Inflammatory macrophage treated with lipopolysaccharide for 1 hour (primary cell): ENCODE data around the gene RYR3.

ENCODE experiments used
- DNase-seq, 2 donors: peaks; one replicate each; pipeline ENCODE4 v3.0.0-alpha.2; 2020 to 2022

RYR3 gene

GRCh38 chr15:33846862-33847261 is 536.1 kb downstream of the RYR3 start:
- DNase-seq: no peak

GRCh38 chr15:33848011-33848410 is 537.2 kb downstream of the RYR3 start:
- no peak for DNase-seq

- DNase-seq: no peak
These were observed 540.3 kb downstream of the RYR3 start for GRCh38 chr15:33851079-33851478.

GRCh38 chr15:33852094-33852493 is 541.3 kb downstream of the RYR3 start:
- no peak for DNase-seq

- DNase-seq: no peak
These were observed 541.8 kb downstream of the RYR3 start for GRCh38 chr15:33852570-33852969.

GRCh38 chr15:33857726-33858125 is 547.0 kb downstream of the RYR3 start:
- DNase-seq: no peak

- DNase-seq: no peak
These were observed 548.1 kb downstream of the RYR3 start for GRCh38 chr15:33858836-33859235.

- DNase-seq: no peak
These were observed 549.3 kb downstream of the RYR3 start for GRCh38 chr15:33859992-33860545.

- DNase-seq: no peak
These were observed 550.0 kb downstream of the RYR3 start for GRCh38 chr15:33860754-33861153.

- DNase-seq: no peak
These were observed 553.8 kb downstream of the RYR3 start for GRCh38 chr15:33864360-33865075.

- no peak for DNase-seq
These were observed 554.6 kb downstream of the RYR3 start for GRCh38 chr15:33865416-33865815.

- no peak for DNase-seq
These were observed 555.5 kb downstream of the RYR3 start for GRCh38 chr15:33866101-33866737.

- no peak for DNase-seq
These were observed 561.2 kb downstream of the RYR3 start for GRCh38 chr15:33871980-33872379.

GRCh38 chr15:33872416-33873106 is 561.8 kb downstream of the RYR3 start:
- no peak for DNase-seq

- DNase-seq: no peak
These were observed 563.4 kb downstream of the RYR3 start for GRCh38 chr15:33874156-33874555.

GRCh38 chr15:33882921-33883320 is 572.2 kb downstream of the RYR3 start:
- no peak for DNase-seq

GRCh38 chr15:33888176-33888575 is 577.4 kb downstream of the RYR3 start:
- no peak for DNase-seq

GRCh38 chr15:33894193-33894592 is 583.4 kb downstream of the RYR3 start:
- no peak for DNase-seq

GRCh38 chr15:33902043-33902442 is 591.3 kb downstream of the RYR3 start:
- no peak for DNase-seq

- DNase-seq: no peak
These were observed 592.9 kb downstream of the RYR3 start for GRCh38 chr15:33903661-33904060.

GRCh38 chr15:33907326-33907725 is 596.6 kb downstream of the RYR3 start:
- no peak for DNase-seq

- DNase-seq: no peak
These were observed 597.6 kb downstream of the RYR3 start for GRCh38 chr15:33908406-33908805.

- DNase-seq: no peak
These were observed 600.0 kb downstream of the RYR3 start for GRCh38 chr15:33910741-33911140.

- DNase-seq: no peak
These were observed 601.6 kb downstream of the RYR3 start for GRCh38 chr15:33912326-33912725.
